ENCODE measurements around the gene UPB1.
"Not testable (repeated sequence)": the region's sequence is repeated elsewhere in the genome, so short reads cannot be mapped to it uniquely, and the experiment has no call there.

UPB1 gene

DNA sequence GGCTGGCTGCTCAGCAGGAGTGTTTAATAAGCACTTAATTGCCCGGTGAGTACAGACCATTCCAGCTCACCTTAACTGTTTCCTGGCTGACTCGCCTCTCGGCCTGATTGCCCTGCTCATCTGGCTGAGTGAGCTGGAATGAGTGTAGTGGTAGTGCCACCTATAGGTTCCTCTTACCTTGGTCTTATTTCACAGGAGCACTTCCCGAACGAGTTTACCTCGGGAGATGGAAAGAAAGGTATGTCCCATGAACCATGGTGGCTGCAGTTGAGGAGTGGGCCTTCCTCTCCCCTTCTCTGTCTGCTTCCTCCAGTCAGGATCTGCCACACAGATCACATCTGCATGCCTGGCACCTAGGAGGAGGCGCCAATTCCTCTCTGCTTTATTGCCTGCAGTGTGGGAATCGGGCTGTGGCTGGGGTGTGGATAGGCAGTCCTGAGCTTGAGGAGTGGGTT lies 26.7 kb downstream of the UPB1 start:
- no peaks in the 10 kb centered on the region for H3K9me3 Mint-ChIP-seq
- peaks cover 2% of the 10 kb centered on the region for H3K27me3 Mint-ChIP-seq
- DNase-seq = peak; percentile 31
- no peaks in the 10 kb centered on the region for H3K36me3 Mint-ChIP-seq (ENCODE audit: low read depth)
- peaks cover 11% of the 10 kb centered on the region for H3K4me1 Mint-ChIP-seq
- ATAC-seq = peak; percentile 53
- no peak overlapping the region for H3K4me3 Mint-ChIP-seq
- H3K27ac Mint-ChIP-seq = no peak overlapping the region

GRCh38 chr22:24523873-24524272 lies 28.7 kb downstream of the UPB1 start:
- Mint-ChIP-seq H3K27ac (no peak overlapping the region), H3K4me3 (no peak overlapping the region)
- no peak for DNase-seq

DNA sequence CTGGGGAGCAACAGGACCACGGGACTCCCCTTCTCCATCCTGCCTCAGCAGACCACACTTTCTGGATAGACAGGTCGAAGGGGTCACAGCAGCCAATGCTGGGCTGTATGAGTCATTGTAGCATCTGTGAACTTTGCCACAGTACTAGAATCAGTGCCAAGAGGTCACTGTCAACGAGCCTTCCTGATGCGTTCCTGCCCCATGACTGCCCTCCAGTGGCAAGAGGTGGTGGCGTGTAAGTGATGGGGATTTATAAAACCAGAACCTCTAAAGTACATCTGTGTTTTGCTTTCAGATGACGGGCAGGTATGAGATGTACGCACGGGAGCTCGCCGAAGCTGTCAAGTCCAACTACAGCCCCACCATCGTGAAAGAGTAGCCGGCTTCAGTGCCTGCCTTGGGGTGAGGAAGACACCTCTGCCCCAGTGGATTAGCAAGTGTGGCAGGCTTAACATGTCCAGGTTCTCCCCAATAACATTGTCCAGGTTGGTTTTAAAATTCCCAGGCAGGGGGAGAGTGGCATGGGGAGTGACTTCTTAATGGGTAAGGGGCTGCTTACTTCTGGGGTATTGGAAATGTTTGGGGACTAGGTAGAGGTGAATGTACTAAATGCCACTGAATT lies 30.4 kb downstream of the UPB1 start:
- H3K9me3 Mint-ChIP-seq = no peaks in the 10 kb centered on the region
- DNase-seq (peak; percentile 82), ATAC-seq (peak; percentile 94)
- no peak overlapping the region for H3K27ac Mint-ChIP-seq
- peaks cover 2% of the 10 kb centered on the region for H3K27me3 Mint-ChIP-seq
- no peak overlapping the region for H3K4me3 Mint-ChIP-seq
- H3K36me3 Mint-ChIP-seq (ENCODE audit: low read depth) = no peaks in the 10 kb centered on the region
- peaks cover 11% of the 10 kb centered on the region for H3K4me1 Mint-ChIP-seq

More at GRCh38 chr22:24523873-24524272, 28.7 kb downstream of the UPB1 start:
- ATAC-seq = no peak
- Mint-ChIP-seq H3K36me3 (ENCODE audit: low read depth) (no peaks in the 10 kb centered on the region), H3K4me1 (peaks cover 11% of the 10 kb centered on the region), H3K9me3 (no peaks in the 10 kb centered on the region), H3K27me3 (peaks cover 2% of the 10 kb centered on the region)

DNA sequence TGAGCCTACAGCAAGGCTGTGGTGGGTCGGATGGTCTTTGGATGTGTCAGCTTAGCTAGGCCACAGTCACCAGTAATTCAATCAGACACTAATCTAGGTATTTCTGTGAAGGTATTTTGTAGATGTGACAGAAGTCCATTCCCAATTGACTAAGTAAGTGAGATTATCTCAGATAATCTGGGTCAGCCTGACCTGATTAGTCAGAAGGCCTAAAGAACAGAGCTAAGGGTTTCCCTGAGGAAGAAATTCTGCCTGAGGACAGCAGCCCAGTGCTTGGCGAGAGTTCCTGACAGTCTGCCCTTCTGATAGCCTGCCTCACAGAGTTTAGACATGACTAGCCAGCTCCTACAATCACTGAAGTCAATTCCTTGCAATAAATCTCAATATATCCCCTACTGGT lies 31.1 kb downstream of the UPB1 start:
- Mint-ChIP-seq H3K27me3 (peaks cover 2% of the 10 kb centered on the region), H3K4me3 (no peak overlapping the region), H3K27ac (no peak overlapping the region), H3K9me3 (no peaks in the 10 kb centered on the region), H3K4me1 (peaks cover 11% of the 10 kb centered on the region), H3K36me3 (ENCODE audit: low read depth) (no peaks in the 10 kb centered on the region)
- DNase-seq = no peak
- ATAC-seq = no peak

- no peaks in the 10 kb centered on the region for H3K27me3 Mint-ChIP-seq
- no peaks in the 10 kb centered on the region for H3K36me3 Mint-ChIP-seq (ENCODE audit: low read depth)
- no peaks in the 10 kb centered on the region for H3K9me3 Mint-ChIP-seq
- no peak overlapping the region for H3K27ac Mint-ChIP-seq
- H3K4me1 Mint-ChIP-seq = peaks cover 7% of the 10 kb centered on the region
- DNase-seq (no peak), ATAC-seq (no peak)
- H3K4me3 Mint-ChIP-seq = no peak overlapping the region
Measured at GRCh38 chr22:24529898-24530297, 34.8 kb downstream of the UPB1 start.

DNA sequence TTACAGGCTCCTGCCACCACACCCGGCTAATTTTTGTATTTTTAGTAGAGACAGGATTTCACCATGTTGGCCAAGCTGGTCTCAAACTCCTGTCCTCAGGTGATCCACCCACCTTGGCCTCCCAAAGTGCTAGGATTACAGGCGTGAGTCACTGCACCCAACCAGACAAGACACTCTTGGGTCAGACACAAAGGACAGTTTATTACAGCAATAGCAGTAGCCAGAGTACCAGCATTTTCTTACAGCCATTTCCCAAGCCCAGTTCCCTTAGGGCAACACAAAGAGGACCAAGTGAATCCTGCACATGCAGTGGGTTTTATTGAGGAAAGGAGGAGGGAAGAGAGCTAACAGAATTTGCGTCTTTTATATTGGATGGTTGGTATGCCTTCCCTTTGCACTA lies 35.8 kb downstream of the UPB1 start:
- not testable (repeated sequence) for H3K27ac Mint-ChIP-seq; H3K9me3 Mint-ChIP-seq; DNase-seq; H3K27me3 Mint-ChIP-seq; H3K4me1 Mint-ChIP-seq; ATAC-seq; H3K36me3 Mint-ChIP-seq (ENCODE audit: low read depth); H3K4me3 Mint-ChIP-seq

- H3K27ac Mint-ChIP-seq = no peak overlapping the region
Measured at GRCh38 chr22:24532075-24532474, 36.9 kb downstream of the UPB1 start.

GRCh38 chr22:24535348-24535747 lies 40.2 kb downstream of the UPB1 start:
- Mint-ChIP-seq H3K27ac (no peak overlapping the region), H3K9me3 (no peaks in the 10 kb centered on the region), H3K27me3 (no peaks in the 10 kb centered on the region), H3K4me1 (no peaks in the 10 kb centered on the region), H3K4me3 (no peak overlapping the region), H3K36me3 (ENCODE audit: low read depth) (peaks cover 2% of the 10 kb centered on the region)
- ATAC-seq (no peak), DNase-seq (no peak)

More at GRCh38 chr22:24532075-24532474, 36.9 kb downstream of the UPB1 start:
- Mint-ChIP-seq H3K36me3 (ENCODE audit: low read depth) (no peaks in the 10 kb centered on the region), H3K4me3 (no peak overlapping the region), H3K27me3 (no peaks in the 10 kb centered on the region), H3K4me1 (no peaks in the 10 kb centered on the region), H3K9me3 (no peaks in the 10 kb centered on the region)
- no peak for DNase-seq
- ATAC-seq = no peak

DNA sequence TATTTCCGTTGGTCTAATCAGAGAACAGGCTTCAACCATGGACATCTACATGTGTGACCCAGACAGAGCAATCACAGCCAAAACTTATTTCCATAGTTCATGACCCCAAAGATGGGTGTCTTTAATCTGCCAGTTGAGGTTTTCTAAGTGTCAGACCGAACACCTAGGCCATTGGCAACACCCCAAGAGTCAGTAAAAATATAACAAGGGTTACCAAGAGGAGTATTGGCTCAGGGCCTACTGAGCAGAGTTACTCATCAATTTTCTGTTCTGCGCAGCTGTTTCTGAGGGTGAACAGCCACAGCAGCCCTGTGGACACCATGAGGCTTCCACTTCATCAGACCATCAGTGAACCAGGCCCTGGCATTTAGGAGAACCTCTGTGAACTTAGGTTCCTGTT lies 41.0 kb downstream of the UPB1 start:
- H3K36me3 Mint-ChIP-seq (ENCODE audit: low read depth) = peaks cover 2% of the 10 kb centered on the region
- H3K27me3 Mint-ChIP-seq = no peaks in the 10 kb centered on the region
- no peak for ATAC-seq
- H3K9me3 Mint-ChIP-seq = no peaks in the 10 kb centered on the region
- DNase-seq = no peak
- H3K27ac Mint-ChIP-seq = no peak overlapping the region
- no peak overlapping the region for H3K4me3 Mint-ChIP-seq
- H3K4me1 Mint-ChIP-seq = no peaks in the 10 kb centered on the region

DNA sequence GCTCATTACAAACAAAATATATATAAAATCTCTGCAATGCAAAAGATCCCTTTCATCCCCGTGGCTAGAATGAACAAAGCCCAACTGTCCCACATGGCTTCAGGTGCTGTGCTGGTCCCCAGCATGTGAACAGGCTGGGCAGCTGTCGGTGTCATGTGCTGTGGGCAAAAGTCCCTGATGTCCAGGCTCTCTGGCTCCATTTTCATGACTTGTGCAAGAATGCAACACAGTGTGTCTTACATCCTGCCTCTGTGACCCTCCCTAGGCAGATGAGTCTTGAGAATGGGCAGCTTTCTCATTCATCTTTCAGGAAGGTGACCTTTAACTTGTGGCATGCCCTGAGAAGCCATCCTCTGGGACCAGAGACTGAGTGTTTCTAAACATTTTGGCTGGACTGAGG lies 45.3 kb downstream of the UPB1 start:
- Mint-ChIP-seq H3K4me1 (peaks cover 2% of the 10 kb centered on the region), H3K9me3 (no peaks in the 10 kb centered on the region), H3K27me3 (no peaks in the 10 kb centered on the region), H3K4me3 (no peak overlapping the region), H3K27ac (no peak overlapping the region), H3K36me3 (ENCODE audit: low read depth) (peaks cover 14% of the 10 kb centered on the region)
- no peak for DNase-seq
- ATAC-seq = no peak

DNA sequence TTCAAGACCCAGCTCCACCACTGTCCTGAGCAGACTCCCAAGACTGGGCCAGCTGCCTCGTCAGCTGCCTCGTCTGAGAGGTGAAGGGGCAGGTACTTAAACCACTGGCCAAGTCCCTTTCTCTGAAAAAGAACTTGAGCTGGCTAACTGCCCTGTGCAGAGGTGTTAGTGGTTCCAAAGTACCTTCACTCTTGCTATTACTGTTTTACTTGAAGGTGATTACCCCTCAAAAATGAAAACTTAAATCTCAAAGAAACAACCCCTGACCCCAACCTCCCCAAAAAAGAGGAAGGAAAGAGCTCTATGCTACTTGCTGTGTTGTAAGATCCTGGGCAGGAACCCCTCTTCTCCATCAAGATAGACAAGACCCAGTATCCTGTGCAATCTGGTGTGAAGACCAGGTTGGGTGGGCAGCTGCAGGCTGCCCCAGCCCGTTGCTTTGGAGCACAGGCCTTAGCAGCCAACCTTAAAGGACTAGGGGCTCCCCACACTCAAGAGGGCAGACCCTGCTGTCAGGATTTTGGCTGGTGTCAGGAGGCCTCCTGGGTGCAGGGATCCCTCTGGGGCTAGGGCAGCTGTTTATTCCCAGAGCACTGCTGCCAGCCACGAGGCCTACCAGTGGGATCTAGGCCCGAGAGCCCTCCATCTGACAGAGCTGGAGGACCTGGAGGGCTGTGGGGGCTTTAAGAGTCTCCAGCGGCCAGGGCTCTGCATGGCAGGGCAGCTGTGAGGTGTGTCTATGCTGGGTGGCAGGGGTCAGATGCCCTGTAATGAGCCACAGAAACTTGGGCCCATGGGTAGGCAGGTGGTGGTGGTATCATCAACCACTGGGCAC lies 46.8 kb downstream of the UPB1 start:
- Mint-ChIP-seq H3K36me3 (ENCODE audit: low read depth) (peaks cover 20% of the 10 kb centered on the region), H3K27ac (no peak overlapping the region), H3K27me3 (no peaks in the 10 kb centered on the region), H3K4me1 (peaks cover 2% of the 10 kb centered on the region), H3K4me3 (no peak overlapping the region), H3K9me3 (no peaks in the 10 kb centered on the region)
- ATAC-seq (peak; percentile 3), DNase-seq (no peak)

- no peak overlapping the region for H3K4me3 Mint-ChIP-seq
- H3K9me3 Mint-ChIP-seq = no peaks in the 10 kb centered on the region
- no peak overlapping the region for H3K27ac Mint-ChIP-seq
- no peak for DNase-seq
- no peak for ATAC-seq
- no peaks in the 10 kb centered on the region for H3K27me3 Mint-ChIP-seq
- H3K36me3 Mint-ChIP-seq (ENCODE audit: low read depth) = peaks cover 28% of the 10 kb centered on the region
- peaks cover 2% of the 10 kb centered on the region for H3K4me1 Mint-ChIP-seq
Measured at GRCh38 chr22:24542641-24543040, 47.5 kb downstream of the UPB1 start.

- no peak overlapping the region for H3K27ac Mint-ChIP-seq
- peaks cover 32% of the 10 kb centered on the region for H3K36me3 Mint-ChIP-seq (ENCODE audit: low read depth)
Measured at GRCh38 chr22:24543185-24543601, 48.1 kb downstream of the UPB1 start.

DNA sequence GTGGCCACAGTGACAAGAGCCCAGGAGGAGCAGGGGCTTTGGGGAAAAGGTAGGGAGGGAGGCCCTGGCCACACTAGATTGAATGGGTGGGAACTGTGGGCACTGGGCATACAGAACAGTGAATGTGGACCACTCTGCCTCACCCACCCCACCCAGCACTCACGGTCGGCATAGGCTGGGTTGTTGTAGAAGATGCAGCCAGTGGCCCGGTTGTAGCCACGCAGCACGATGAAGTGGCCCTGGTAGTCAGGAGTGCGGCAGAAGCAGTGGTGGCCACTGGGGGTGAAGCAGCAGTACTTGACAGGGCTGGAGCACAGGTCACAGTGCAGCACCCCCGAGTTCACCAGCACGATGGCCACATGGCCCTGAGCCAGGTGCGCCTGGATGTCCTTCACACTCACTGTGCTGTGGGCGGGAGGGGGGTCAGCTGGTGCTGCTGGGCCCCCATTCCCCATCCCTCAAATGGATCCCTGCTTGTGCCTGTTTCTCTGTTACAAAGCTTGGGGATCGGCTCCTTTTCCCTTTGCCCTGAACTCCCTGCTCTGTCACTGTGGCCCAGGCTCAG lies 48.6 kb downstream of the UPB1 start:
- peaks cover 2% of the 10 kb centered on the region for H3K4me1 Mint-ChIP-seq
- peaks cover 37% of the 10 kb centered on the region for H3K36me3 Mint-ChIP-seq (ENCODE audit: low read depth)
- no peak overlapping the region for H3K27ac Mint-ChIP-seq
- no peak for DNase-seq
- no peaks in the 10 kb centered on the region for H3K9me3 Mint-ChIP-seq
- no peaks in the 10 kb centered on the region for H3K27me3 Mint-ChIP-seq
- ATAC-seq = no peak
- H3K4me3 Mint-ChIP-seq = no peak overlapping the region

More at GRCh38 chr22:24543185-24543601, 48.1 kb downstream of the UPB1 start:
- Mint-ChIP-seq H3K27me3 (no peaks in the 10 kb centered on the region), H3K9me3 (no peaks in the 10 kb centered on the region), H3K4me1 (peaks cover 2% of the 10 kb centered on the region), H3K4me3 (no peak overlapping the region)
- DNase-seq (no peak), ATAC-seq (no peak)

DNA sequence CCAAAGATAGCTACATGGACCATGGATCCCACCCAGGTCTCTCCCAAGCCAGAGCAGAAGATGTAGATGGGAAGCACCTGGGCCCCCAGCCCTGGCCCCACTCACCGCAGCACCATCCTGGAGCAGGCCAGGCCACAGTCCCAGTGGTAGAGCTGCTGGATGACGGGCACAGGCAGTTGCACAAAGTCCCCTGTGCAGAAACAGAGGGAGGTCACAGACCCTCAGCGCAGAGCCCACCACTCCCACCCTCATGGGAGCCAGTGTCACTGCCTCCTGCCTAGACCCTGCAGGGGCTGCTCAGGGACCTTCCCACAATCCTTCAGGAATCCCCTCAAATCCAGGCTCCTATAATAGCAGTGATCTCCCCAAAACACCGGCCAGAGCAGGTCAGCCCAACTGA lies 53.7 kb downstream of the UPB1 start:
- H3K27ac Mint-ChIP-seq = no peak overlapping the region
- H3K4me1 Mint-ChIP-seq = peaks cover 24% of the 10 kb centered on the region
- H3K4me3 Mint-ChIP-seq = no peak overlapping the region
- DNase-seq (no peak), ATAC-seq (no peak)
- no peaks in the 10 kb centered on the region for H3K27me3 Mint-ChIP-seq
- peaks cover 34% of the 10 kb centered on the region for H3K36me3 Mint-ChIP-seq (ENCODE audit: low read depth)
- no peaks in the 10 kb centered on the region for H3K9me3 Mint-ChIP-seq

All from activated naive CD8-positive, alpha-beta T cell treated with anti-CD3 and anti-CD28 coated beads, Interleukin-2, amount 50 U/mL, for 24 hours (primary cell).